Astrocyte of the cerebellum (primary cell): ENCODE data around the gene GORASP1.

ENCODE experiments used
- DNase-seq: peaks from one replicate; pipeline ENCODE4 v3.0.0-alpha.2; 2011; ENCODE audit warnings: low read depth
- H3K4me3 ChIP-seq: 2 replicates; pipeline ENCODE4 v1.5.1; 2011; ENCODE audit warnings: mild to moderate bottlenecking, low read depth, low read length, moderate library complexity
- in situ Hi-C: cut with HindIII; loops from 2 replicates; pipeline ENCODE4 v1.10.0; 2017; ENCODE audit warnings: low sequenced_read_pairs
- TF ChIP-seq, protein P1 (sequence below): IDR thresholded peaks from 2 replicates; pipeline ENCODE4 v1.5.1; 2012; ENCODE audit warnings: low read length, low read depth, moderate library complexity, mild to moderate bottlenecking; ENCODE audit errors: missing control alignments

GORASP1 gene

GRCh38 chr3:39136533-39137434 lies 29.4 kb upstream of the GORASP1 start:
- no peak overlapping the region for H3K4me3 ChIP-seq
- in situ Hi-C loops, result no loop called here
- TF ChIP-seq, protein P1, sequence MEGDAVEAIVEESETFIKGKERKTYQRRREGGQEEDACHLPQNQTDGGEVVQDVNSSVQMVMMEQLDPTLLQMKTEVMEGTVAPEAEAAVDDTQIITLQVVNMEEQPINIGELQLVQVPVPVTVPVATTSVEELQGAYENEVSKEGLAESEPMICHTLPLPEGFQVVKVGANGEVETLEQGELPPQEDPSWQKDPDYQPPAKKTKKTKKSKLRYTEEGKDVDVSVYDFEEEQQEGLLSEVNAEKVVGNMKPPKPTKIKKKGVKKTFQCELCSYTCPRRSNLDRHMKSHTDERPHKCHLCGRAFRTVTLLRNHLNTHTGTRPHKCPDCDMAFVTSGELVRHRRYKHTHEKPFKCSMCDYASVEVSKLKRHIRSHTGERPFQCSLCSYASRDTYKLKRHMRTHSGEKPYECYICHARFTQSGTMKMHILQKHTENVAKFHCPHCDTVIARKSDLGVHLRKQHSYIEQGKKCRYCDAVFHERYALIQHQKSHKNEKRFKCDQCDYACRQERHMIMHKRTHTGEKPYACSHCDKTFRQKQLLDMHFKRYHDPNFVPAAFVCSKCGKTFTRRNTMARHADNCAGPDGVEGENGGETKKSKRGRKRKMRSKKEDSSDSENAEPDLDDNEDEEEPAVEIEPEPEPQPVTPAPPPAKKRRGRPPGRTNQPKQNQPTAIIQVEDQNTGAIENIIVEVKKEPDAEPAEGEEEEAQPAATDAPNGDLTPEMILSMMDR, result no peak
- DNase-seq, result no peak

DNA sequence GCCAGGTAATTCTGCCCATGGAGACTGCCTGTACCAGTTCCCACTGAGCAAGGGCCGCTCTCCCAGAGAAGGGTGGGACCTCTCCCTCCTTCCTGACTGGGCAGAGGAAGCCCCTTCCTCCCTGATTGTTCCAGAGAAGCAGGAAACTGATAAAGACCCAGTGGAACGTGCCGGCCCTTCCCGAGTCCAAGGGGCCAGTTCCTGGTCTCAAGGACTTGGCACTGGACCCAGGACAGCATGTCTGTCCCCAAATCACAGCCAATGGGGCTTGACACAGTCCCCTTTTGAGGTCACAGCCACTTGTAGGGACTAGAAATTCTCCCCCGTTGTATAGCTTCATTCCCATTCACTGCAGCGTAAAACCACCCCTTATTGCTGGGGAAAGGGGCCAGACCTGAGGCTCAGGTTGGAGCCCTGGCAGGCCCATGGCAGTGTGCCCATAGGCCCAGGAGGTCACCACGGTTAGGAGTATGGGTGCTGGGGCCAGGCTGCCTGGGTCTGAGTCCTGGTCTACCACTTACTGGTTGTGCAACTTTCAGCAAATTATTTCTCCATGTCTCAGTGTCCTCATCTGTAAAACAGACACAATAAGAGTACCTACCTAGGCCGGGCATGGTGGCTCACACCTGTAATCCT lies 27.9 kb upstream of the GORASP1 start:
- no peak overlapping the region for H3K4me3 ChIP-seq
- DNase-seq, result no peak
- TF ChIP-seq, protein P1, result no peak
- in situ Hi-C loops, result no loop called here

DNA sequence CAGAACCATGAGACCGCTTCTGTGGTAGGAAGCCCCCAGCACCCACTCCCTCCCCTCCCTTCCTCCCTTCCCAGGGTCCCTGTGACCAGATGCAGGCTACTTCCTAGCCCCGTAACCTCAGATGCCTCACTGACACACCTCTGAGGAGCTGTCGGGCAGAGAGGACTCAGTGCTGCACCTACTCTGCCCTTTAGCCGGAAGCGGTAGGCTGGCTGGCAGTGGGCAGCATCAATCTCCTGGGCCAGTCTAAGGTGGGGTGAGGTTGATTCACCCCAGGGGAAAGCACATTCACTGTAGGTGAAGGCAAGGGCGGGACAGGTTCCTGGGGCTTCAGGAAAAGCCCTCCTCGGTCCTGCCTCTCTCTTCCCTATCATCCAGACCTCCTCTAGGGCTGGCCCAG lies 26.9 kb upstream of the GORASP1 start:
- no peak overlapping the region for H3K4me3 ChIP-seq
- TF ChIP-seq, protein P1, result no peak
- in situ Hi-C loops, result no loop called here
- no peak for DNase-seq

DNA sequence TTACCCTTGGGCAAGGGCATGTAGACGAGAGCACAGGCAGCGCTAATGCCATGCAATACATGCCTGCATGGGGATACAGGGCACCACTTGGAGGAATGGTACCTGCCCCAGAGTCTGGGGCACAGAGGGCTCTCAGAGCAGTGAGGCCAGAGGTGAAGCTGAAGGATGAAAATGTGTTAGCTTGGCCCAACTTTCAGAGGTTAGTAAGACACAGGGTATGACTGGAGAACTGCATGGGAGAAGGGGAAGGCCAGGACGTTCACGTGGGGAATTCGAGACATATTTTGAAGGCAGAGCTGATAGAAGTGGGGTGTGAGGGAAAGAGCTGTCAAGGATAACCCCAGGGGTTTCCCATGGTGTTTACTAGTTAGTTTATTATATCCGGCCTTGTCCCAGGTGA lies 26.4 kb upstream of the GORASP1 start:
- H3K4me3 ChIP-seq, result no peak overlapping the region
- no peak for DNase-seq
- TF ChIP-seq, protein P1, result no peak
- in situ Hi-C loops, result no loop called here

- TF ChIP-seq, protein P1, result no peak
- no peak for DNase-seq
- no peak overlapping the region for H3K4me3 ChIP-seq
- in situ Hi-C loops, result no loop called here
Observed at GRCh38 chr3:39133093-39133490, 25.7 kb upstream of the GORASP1 start.

DNA sequence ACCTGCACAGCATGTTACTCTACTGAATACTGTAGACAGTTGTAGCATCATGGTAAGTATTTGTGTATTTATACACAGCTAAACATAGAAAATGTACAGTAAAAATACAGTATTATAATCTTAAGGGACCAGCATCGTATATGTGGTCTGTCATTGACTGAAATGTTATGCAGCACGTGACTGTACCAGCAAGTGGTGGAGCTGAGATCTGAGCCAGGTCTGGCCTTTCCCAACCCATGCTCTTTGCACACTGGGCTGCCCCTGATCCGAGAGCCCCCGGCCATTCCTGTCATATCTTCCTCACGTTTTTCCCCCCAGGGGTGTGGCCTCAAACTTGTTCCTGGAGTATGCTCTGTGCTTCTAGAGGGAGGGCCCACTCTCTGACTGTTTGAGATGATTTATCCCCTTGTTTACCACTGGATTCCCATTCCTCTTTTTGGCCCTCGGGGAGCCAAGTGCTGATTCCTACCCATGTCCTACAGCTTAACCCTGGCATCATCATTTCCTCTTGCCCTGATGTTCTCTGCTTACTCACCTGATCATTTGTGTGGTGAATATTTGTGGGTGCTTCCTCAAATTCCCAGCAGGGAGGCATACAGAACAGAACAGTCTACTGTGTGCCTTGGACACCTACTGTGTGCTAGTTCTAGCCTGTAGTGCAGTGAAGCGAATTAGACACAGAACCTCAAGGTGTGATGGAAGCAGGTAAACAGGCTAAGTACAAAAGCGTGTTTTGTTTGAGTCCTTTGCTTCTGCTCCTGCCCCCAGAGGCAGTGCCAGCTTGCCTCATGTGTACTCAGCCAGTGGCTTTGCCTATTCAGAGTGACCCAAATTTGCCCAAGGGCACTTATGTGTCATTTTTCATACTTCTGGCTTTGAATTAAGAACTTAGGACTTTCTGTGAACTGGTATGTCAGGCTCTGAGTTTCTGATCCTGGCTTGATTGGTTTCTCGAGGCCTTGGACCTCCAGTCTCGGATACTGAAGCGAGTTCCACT lies 25.0 kb upstream of the GORASP1 start:
- no peak overlapping the region for H3K4me3 ChIP-seq
- in situ Hi-C loops, result no loop called here
- TF ChIP-seq, protein P1, result no peak
- no peak for DNase-seq
